Testis (tissue), 3 donors: ENCODE data around the gene ACBD6. TPM values are rescaled to one million over a fixed set of nuclear protein-coding genes. Genes with fewer than 3 reads are reported as not detected.

Experiments used
- DNase-seq: peaks from one replicate; pipeline ENCODE4 v3.0.0-alpha.2; 2019
- H3K27ac ChIP-seq, 2 donors: fragments of 200-600 bp; sonication (generic); one replicate each; pipeline ENCODE4 v1.5.1; 2019
- H3K27me3 ChIP-seq: fragments of 200-600 bp; sonication (generic); one replicate; pipeline ENCODE4 v1.5.1; 2019
- H3K36me3 ChIP-seq: fragments of 200-600 bp; sonication (generic); one replicate; pipeline ENCODE4 v1.5.1; 2017; ENCODE audit warnings: low read depth; ENCODE audit errors: missing control alignments
- H3K4me1 ChIP-seq: fragments of 200-600 bp; sonication (generic); one replicate; pipeline ENCODE4 v1.5.1; 2019
- H3K4me3 ChIP-seq, 2 donors: fragments of 200-600 bp; sonication (generic); one replicate each; pipeline ENCODE4 v1.5.1; 2017 to 2019
- H3K9me3 ChIP-seq: fragments of 200-600 bp; sonication (generic); one replicate; pipeline ENCODE4 v1.5.1; 2017
- CTCF ChIP-seq, 3 experiments: fragments of 450-650 bp in 2 of 3; fragments of 200-600 bp in 1 of 3; sonication (generic) in 1 of 3; IDR thresholded peaks; one replicate each; pipeline ENCODE4 v1.5.1; 2016 to 2019; ENCODE audit warnings: antibody characterized with exemption in 3 of 3, mild to moderate bottlenecking in 2 of 3, moderate library complexity in 1 of 3
- POLR2A ChIP-seq: fragments of 450-650 bp; IDR thresholded peaks from one replicate; pipeline ENCODE4 v1.6.1; 2017; ENCODE audit warnings: antibody characterized with exemption, mild to moderate bottlenecking, moderate library complexity
- WGBS, 2 donors: methylation state at CpG; one replicate each; pipeline ENCODE4 v1.1.5; 2018; 5-methylcytosine and 5-hydroxymethylcytosine counted together
- intact Hi-C: fragments of 100-400 bp; cut with DNase I; formaldehyde crosslinking; loops from one replicate; pipeline ENCODE4 v1.15.1; 2023; ENCODE audit warnings: low total_unique reads
- polyA plus RNA-seq: library from polyadenylated mRNA; stranded (reverse); fragments of 350-450 nt; fragmentation: Illumina TruSeq; extraction: RNeasy Lipid Tissue Mini Kit (QIAGEN cat#74804); gene quantifications from one replicate; pipeline ENCODE4 v1.2.3, GENCODE V29; 2014; ENCODE audit warnings: low read depth, low replicate concordance; ENCODE audit not compliant: insufficient read depth
- total RNA-seq, 2 donors: library from RNA; depleted of rRNA; stranded (reverse); fragments of >200 nt; gene quantifications; one replicate each; pipeline ENCODE4 v1.2.3, GENCODE V29; 2016

The ACBD6 gene
- total and polyA plus RNA-seq, 3 donors from 2014 or later, result 61.9 to 102 (median 97.2) TPM

GRCh38 chr1:180524160-180524914 lies 22.0 kb upstream of the ACBD6 start:
- intact Hi-C loops, result loop anchor here (10.0 kb wide), 1 partner anchor 650 kb away; no protein-coding TSS in a partner anchor
- Histone ChIP-seq H3K9me3 (no peaks in the 10 kb centered on the region), H3K27me3 (no peaks in the 10 kb centered on the region), H3K36me3 (no peaks in the 10 kb centered on the region), H3K4me1 (peaks cover 26% of the 10 kb centered on the region), H3K27ac (no peak overlapping the region), H3K4me3 (no peak overlapping the region)
- no peak for TF ChIP-seq CTCF (IDR thresholded peaks at IDR 0.05)
- TF ChIP-seq POLR2A, result no peak
- no peak for DNase-seq
- WGBS, 2 donors, result 82 to 83% methylated on average over 7 of the region's 7 CpGs

- intact Hi-C loops, result loop anchor here (10.0 kb wide), 1 partner anchor 653 kb away; no protein-coding TSS in a partner anchor
- TF ChIP-seq CTCF (IDR thresholded peaks at IDR 0.05) (no peak), POLR2A (no peak)
- Histone ChIP-seq H3K36me3 (no peaks in the 10 kb centered on the region), H3K27me3 (no peaks in the 10 kb centered on the region), H3K4me3 (no peak overlapping the region), H3K9me3 (no peaks in the 10 kb centered on the region), H3K27ac (no peak overlapping the region), H3K4me1 (peaks cover 8% of the 10 kb centered on the region)
- no peak for DNase-seq
- 58 to 72% methylated on average over 7 of the region's 7 CpGs for WGBS, 2 donors
Measured at GRCh38 chr1:180522213-180522515, 19.8 kb upstream of the ACBD6 start.

GRCh38 chr1:180521474-180522212 lies 19.3 kb upstream of the ACBD6 start:
- no peak overlapping the region for H3K27ac ChIP-seq
- H3K27me3 ChIP-seq, result no peaks in the 10 kb centered on the region
- no peaks in the 10 kb centered on the region for H3K36me3 ChIP-seq
- no peaks in the 10 kb centered on the region for H3K9me3 ChIP-seq
- TF ChIP-seq CTCF (IDR thresholded peaks at IDR 0.05) (no peak), POLR2A (no peak)
- intact Hi-C loops, result loop anchor here (10.0 kb wide), 1 partner anchor 653 kb away; no protein-coding TSS in a partner anchor
- peaks cover 8% of the 10 kb centered on the region for H3K4me1 ChIP-seq
- H3K4me3 ChIP-seq, result no peak overlapping the region
- no peak for DNase-seq
- WGBS, 2 donors, result 70% methylated on average over 9 of the region's 9 CpGs

GRCh38 chr1:180519846-180520245 lies 17.5 kb upstream of the ACBD6 start:
- intact Hi-C loops, result loop anchor here (10.0 kb wide), 1 partner anchor 655 kb away; no protein-coding TSS in a partner anchor
- H3K9me3 ChIP-seq, result no peaks in the 10 kb centered on the region
- 65 to 74% methylated on average over 4 of the region's 4 CpGs for WGBS, 2 donors
- H3K4me3 ChIP-seq, result no peak overlapping the region
- H3K27ac ChIP-seq, result no peak overlapping the region
- no peaks in the 10 kb centered on the region for H3K27me3 ChIP-seq
- DNase-seq, result no peak
- TF ChIP-seq POLR2A, result no peak
- H3K4me1 ChIP-seq, result peaks cover 5% of the 10 kb centered on the region
- H3K36me3 ChIP-seq, result no peaks in the 10 kb centered on the region

- Histone ChIP-seq H3K36me3 (no peaks in the 10 kb centered on the region), H3K4me3 (no peak overlapping the region), H3K27me3 (no peaks in the 10 kb centered on the region), H3K9me3 (no peaks in the 10 kb centered on the region), H3K4me1 (peaks cover 5% of the 10 kb centered on the region), H3K27ac (no peak overlapping the region)
- DNase-seq, result peak; percentile 87
- TF ChIP-seq POLR2A (no peak), CTCF (IDR thresholded peaks at IDR 0.05) (peak; percentile 68 to 81 (median 69))
- intact Hi-C loops, result no loop called here
- WGBS, 2 donors, result 14 to 15% methylated on average over 8 of the region's 8 CpGs
Measured at GRCh38 chr1:180515857-180516388, 13.5 kb upstream of the ACBD6 start.
